GM12878 (cell line): ENCODE data around the gene CDC42BPB. TPM values are rescaled to one million over a fixed set of nuclear protein-coding genes. Genes with fewer than 3 reads are reported as not detected.

Experiments used
- ATAC-seq: fragments of 200-7000 bp; cut with Tn5 transposase; 3 replicates; pipeline ENCODE4 v1.9.1; 2020; ENCODE audit warnings: mild to moderate bottlenecking, moderate library complexity
- BruUV-seq: library from RNA; stranded (reverse); fragments of 400-500 nt; replicated peaks from 2 replicates; lab custom pipeline; 2021; lab: Mats Ljungman, UMichigan
- CTCF ChIA-PET: fragments of 300-600 bp; sonication (Branson Sonifier 250); formaldehyde crosslinking; extraction: SDS; loops from one replicate; lab custom pipeline; 2021; ENCODE audit warnings: inconsistent platforms; lab: Yijun Ruan, JAX
- POLR2A ChIA-PET: fragments of 350-600 bp; formaldehyde crosslinking; extraction: SDS; loops from one replicate; lab custom pipeline; 2021; ENCODE audit warnings: inconsistent platforms; lab: Charles Lee
- RAD21 ChIA-PET: fragments of 300-600 bp; sonication (Branson Sonifier 250); formaldehyde crosslinking; loops from one replicate; lab custom pipeline; 2023; ENCODE audit warnings: antibody characterized with exemption; ENCODE audit not compliant: unreplicated experiment; lab: Charles Lee
- SMC1A ChIA-PET: fragments of 300-600 bp; sonication (Branson Sonifier 250); formaldehyde crosslinking; loops from one replicate; lab custom pipeline; 2023; ENCODE audit not compliant: unreplicated experiment, uncharacterized antibody; lab: Charles Lee
- DNase-seq: peaks from one replicate; pipeline ENCODE4 v3.0.0-alpha.2; 2011; ENCODE audit warnings: low read depth, low spot score
- FAIRE-seq: peaks from 3 replicates; lab custom pipeline; 2011; peaks lifted over from hg19 to GRCh38; lab: Jason Lieb, UNC
- H2AFZ ChIP-seq: 2 replicates; pipeline ENCODE4 v1.6.0; 2011; ENCODE audit warnings: low read depth, low read length, control low read depth; ENCODE audit not compliant: control insufficient read depth
- H3K27ac ChIP-seq: 2 replicates; pipeline ENCODE4 v1.5.1; 2011; ENCODE audit warnings: control low read depth; ENCODE audit not compliant: control insufficient read depth, insufficient read depth
- H3K27me3 ChIP-seq, 2 experiments: replicated peaks in 1 of 2; 2 replicates each; pipeline versions ENCODE4 v1.6.0 to v1.6.1; 2011; ENCODE audit warnings: low read length in 1 of 2; ENCODE audit not compliant: control insufficient read depth in 2 of 2, insufficient read depth in 2 of 2
- H3K36me3 ChIP-seq, 2 experiments: 2 replicates each; pipeline ENCODE4 v1.5.1; 2011; ENCODE audit warnings: low read length in 1 of 2; ENCODE audit not compliant: control insufficient read depth in 2 of 2, insufficient read depth in 2 of 2
- H3K4me1 ChIP-seq: 2 replicates; pipeline ENCODE4 v1.6.1; 2011; ENCODE audit warnings: mild to moderate bottlenecking, low read length, moderate library complexity, mixed read lengths; ENCODE audit not compliant: control insufficient read depth, insufficient read depth
- H3K4me2 ChIP-seq: 2 replicates; pipeline ENCODE4 v1.6.0; 2011; ENCODE audit warnings: control low read depth; ENCODE audit not compliant: control insufficient read depth, insufficient read depth
- H3K4me3 ChIP-seq: fragments of 200-600 bp; sonication (generic); 2 replicates; pipeline ENCODE4 v1.5.1; 2016
- H3K79me2 ChIP-seq: 2 replicates; pipeline ENCODE4 v1.6.0; 2011; ENCODE audit warnings: low read length; ENCODE audit not compliant: control insufficient read depth, insufficient read depth
- H3K9ac ChIP-seq: 2 replicates; pipeline ENCODE4 v1.8.0; 2011; ENCODE audit warnings: low read length, control low read depth, mixed read lengths; ENCODE audit not compliant: control insufficient read depth, insufficient read depth
- H3K9me3 ChIP-seq: replicated peaks from 3 replicates; pipeline ENCODE4 v1.5.1; 2011; ENCODE audit warnings: mild to moderate bottlenecking, low read length; ENCODE audit not compliant: control insufficient read depth, insufficient read depth
- H4K20me1 ChIP-seq: 2 replicates; pipeline ENCODE4 v1.6.0; 2011; ENCODE audit not compliant: control insufficient read depth, insufficient read depth
- ATF2 ChIP-seq: IDR thresholded peaks from 2 replicates; pipeline ENCODE4 v1.6.1; 2012; ENCODE audit warnings: low read length, inconsistent platforms
- E4F1 ChIP-seq: fragments of 450-650 bp; IDR thresholded peaks from 2 replicates; pipeline ENCODE4 v1.6.1; 2018; ENCODE audit warnings: borderline replicate concordance, mild to moderate bottlenecking; ENCODE audit not compliant: partially characterized antibody
- GATAD2B ChIP-seq: fragments of 450-650 bp; conservative IDR thresholded peaks from 2 replicates; pipeline ENCODE4 v1.6.1; 2017; ENCODE audit warnings: low read depth, mild to moderate bottlenecking, moderate library complexity
- HDGF ChIP-seq: fragments of 450-650 bp; IDR thresholded peaks from 2 replicates; pipeline ENCODE4 v1.6.1; 2016; ENCODE audit warnings: antibody characterized with exemption
- LARP7 ChIP-seq: fragments of 450-650 bp; IDR thresholded peaks from 2 replicates; pipeline ENCODE4 v1.6.1; 2017; ENCODE audit warnings: mild to moderate bottlenecking
- MEF2A ChIP-seq: IDR thresholded peaks from 2 replicates; pipeline ENCODE4 v1.6.1; 2011; ENCODE audit warnings: low read depth, mild to moderate bottlenecking, low read length, moderate library complexity; ENCODE audit not compliant: insufficient read depth
- MYC ChIP-seq: IDR thresholded peaks from 2 replicates; pipeline ENCODE4 v1.6.1; 2011; ENCODE audit warnings: mild to moderate bottlenecking, low read length, moderate library complexity, inconsistent platforms; ENCODE audit not compliant: insufficient read depth, insufficient replicate concordance, insufficient read length, severe bottlenecking
- PAX8 ChIP-seq: fragments of 450-650 bp; IDR thresholded peaks from 2 replicates; pipeline ENCODE4 v1.6.1; 2017; ENCODE audit warnings: mild to moderate bottlenecking, moderate library complexity
- SKIL ChIP-seq: fragments of 450-650 bp; IDR thresholded peaks from 2 replicates; pipeline ENCODE4 v1.6.1; 2017; ENCODE audit warnings: mild to moderate bottlenecking, low read depth, inconsistent platforms; ENCODE audit not compliant: poor library complexity, severe bottlenecking
- TCF7 ChIP-seq: IDR thresholded peaks from 2 replicates; pipeline ENCODE4 v1.6.1; 2014; ENCODE audit warnings: antibody characterized with exemption, borderline replicate concordance
- ZNF217 ChIP-seq: fragments of 450-650 bp; IDR thresholded peaks from 2 replicates; pipeline ENCODE4 v1.6.1; 2017; ENCODE audit warnings: antibody characterized with exemption, mild to moderate bottlenecking
- WGBS: methylation state at CpG from one replicate; pipeline ENCODE4 v1.1.6; 2016; ENCODE audit warnings: low lambda C conversion rate; ENCODE audit not compliant: insufficient replicate concordance, insufficient coverage; ENCODE audit errors: missing lambda C conversion rate; 5-methylcytosine and 5-hydroxymethylcytosine counted together
- in situ Hi-C: fragments of 300-500 bp; cut with MboI; formaldehyde crosslinking; loops from 9 replicates; pipeline ENCODE4 v1.14.3; 2018; ENCODE audit warnings: mixed read lengths
- intact Hi-C: fragments of 100-400 bp; cut with micrococcal nuclease; formaldehyde crosslinking; loops from one replicate; pipeline ENCODE4 v1.14.2; 2022; ENCODE audit not compliant: unreplicated experiment
- polyA plus RNA-seq, 11 experiments: library from polyadenylated mRNA; depleted of rRNA in 4 of 11; unstranded in 6 of 11; stranded (reverse) in 5 of 11; fragments of >200 nt; fragmentation: Nextera tagmentation in 4 of 11; fragmentation: Illumina TruSeq in 1 of 11; extraction: Ambion mirVana in 4 of 11; extraction: Trizol in 1 of 11; gene quantifications; 1 replicate in 1 of 11; 2 replicates in 10 of 11; pipeline versions ENCODE4 v1.2.1 to v1.2.3, GENCODE V29; 2011 to 2016; ENCODE audit warnings: inconsistent platforms in 2 of 11, missing spikeins in 2 of 11, low read depth in 1 of 11
- total RNA-seq, 4 experiments: library from RNA; depleted of rRNA in 3 of 4; stranded (reverse); fragments of >200 nt in 3 of 4; fragmentation: Illumina TruSeq in 1 of 4; extraction: Trizol in 1 of 4; gene quantifications; 2 replicates each; pipeline versions ENCODE4 v1.2.1 to v1.2.3, GENCODE V29; 2013 to 2021

The CDC42BPB gene
- total and polyA plus RNA-seq, 10 of the 15 experiments (the other 5 are each of a cell fraction or from before 2014, with no cell fraction given): 0.42 to 22.1 (median 13.3) TPM

GRCh38 chr14:103008768-103009357, 48.5 kb downstream of the CDC42BPB start:
- intact Hi-C loops: no loop called here
- no peak overlapping the region for H3K4me3 ChIP-seq
- H4K20me1 ChIP-seq: no peaks in the 10 kb centered on the region
- SMC1A ChIA-PET: no interaction called here
- H3K36me3 ChIP-seq: peaks cover 0 to 9% of the 10 kb centered on the region in 2 experiments; a peak in 3 of 4 replicates
- CTCF ChIA-PET: no interaction called here
- no peak overlapping the region for H3K4me2 ChIP-seq
- no peaks in the 10 kb centered on the region for H3K9me3 ChIP-seq
- peaks cover 1% of the 10 kb centered on the region for H3K79me2 ChIP-seq
- no peaks in the 10 kb centered on the region for H3K27me3 ChIP-seq
- 77% methylated on average over 15 of the region's 15 CpGs for WGBS
- no peak overlapping the region for H2AFZ ChIP-seq
- no TSS peak for BruUV-seq
- FAIRE-seq: no peak
- no peak for TF ChIP-seq MEF2A
- TF ChIP-seq E4F1: no peak
- TF ChIP-seq, all 136 proteins: peak for 0
- no peak overlapping the region for H3K27ac ChIP-seq
- DNase-seq (no peak), ATAC-seq (no peak)
- ChIA-PET POLR2A (no interaction called here), RAD21 (interaction anchor here (0.8 kb wide), 1 partner anchor 282 kb away, joined by 3 read pairs; no protein-coding TSS in a partner anchor)
- no peaks in the 10 kb centered on the region for H3K4me1 ChIP-seq
- H3K9ac ChIP-seq: no peak overlapping the region
- in situ Hi-C loops: no loop called here

- ATAC-seq: no peak
- ChIA-PET CTCF (no interaction called here), RAD21 (no interaction called here), SMC1A (no interaction called here), POLR2A (no interaction called here)
- no peaks in the 10 kb centered on the region for H3K27me3 ChIP-seq
- H2AFZ ChIP-seq: no peak overlapping the region
- H3K4me3 ChIP-seq: no peak overlapping the region
- H3K27ac ChIP-seq: no peak overlapping the region
- no peaks in the 10 kb centered on the region for H3K9me3 ChIP-seq
- WGBS: 69% methylated on average over 10 of the region's 10 CpGs
- H3K79me2 ChIP-seq: no peaks in the 10 kb centered on the region; the same call in 1 of the 2 replicates
- H3K4me1 ChIP-seq: no peaks in the 10 kb centered on the region
- no peak overlapping the region for H3K9ac ChIP-seq
- BruUV-seq: no TSS peak
- H3K4me2 ChIP-seq: no peak overlapping the region
- in situ Hi-C loops: no loop called here
- no peaks in the 10 kb centered on the region for H4K20me1 ChIP-seq
- FAIRE-seq: no peak
- DNase-seq: no peak
- intact Hi-C loops: no loop called here
- peaks cover 0 to 12% of the 10 kb centered on the region in 2 experiments; a peak in 3 of 4 replicates for H3K36me3 ChIP-seq
- TF ChIP-seq TCF7 (no peak), LARP7 (no peak), ATF2 (no peak), SKIL (no peak), GATAD2B (no peak), ZNF217 (no peak), HDGF (no peak), MYC (no peak), PAX8 (no peak)
Measured at GRCh38 chr14:103008126-103008525, 49.2 kb downstream of the CDC42BPB start.
